GM12892 (cell line): ENCODE data around the gene PFN4.

Experiments used
- POLR2A ChIP-seq: IDR thresholded peaks from 2 replicates; pipeline ENCODE4 v1.6.1; 2011; ENCODE audit warnings: low read depth, low read length, control low read depth
- TAF1 ChIP-seq: IDR thresholded peaks from 2 replicates; pipeline ENCODE4 v1.6.1; 2011; ENCODE audit warnings: low read depth, mild to moderate bottlenecking, control low read depth, low read length, borderline replicate concordance

GRCh38 chr2:24115057-24115456 is 8.1 kb downstream of the PFN4 start:
- no peak for TF ChIP-seq POLR2A
- no peak for TF ChIP-seq TAF1
